UCSD-AML1 (cell line): ENCODE results near the gene CCL14.
"Not testable (repeated sequence)": the region's sequence is repeated elsewhere in the genome, so short reads cannot be mapped to it uniquely, and the experiment has no call there.

Experiments
- DNase-seq: peaks from one replicate; lab custom pipeline; 2025; ENCODE audit not compliant: unreplicated experiment; lab: John Stamatoyannopoulos, UW

CCL14 gene

DNA sequence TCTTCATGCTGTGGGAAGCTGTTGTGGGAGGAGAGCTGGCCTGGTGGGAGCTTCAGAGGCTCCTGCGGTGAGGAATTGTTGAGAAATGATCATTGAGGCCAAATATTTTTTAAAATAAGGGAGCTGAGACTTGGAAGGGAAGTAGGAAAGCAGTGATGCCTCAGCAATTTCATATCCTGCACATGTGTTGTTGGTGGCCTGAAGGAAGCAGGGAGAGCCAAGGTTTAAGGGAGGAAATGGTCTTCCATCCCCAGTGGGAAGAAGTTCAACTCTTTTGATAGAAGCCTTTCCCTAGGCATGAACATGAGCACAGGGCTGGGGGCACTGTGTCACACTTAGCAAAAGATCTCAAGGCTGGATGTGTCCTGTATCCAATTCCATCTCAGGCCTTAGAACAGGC is at the start of gene CCL14:
TSS of gene CCL14 (minus strand) at position 87 of the 400 bp plus-strand sequence. CDS start at position 7, 80 bp downstream.
- no peak for DNase-seq

- DNase-seq: no peak
Measured at GRCh38 chr17:36036235-36036634, 49.7 kb upstream of the CCL14 start.

DNA sequence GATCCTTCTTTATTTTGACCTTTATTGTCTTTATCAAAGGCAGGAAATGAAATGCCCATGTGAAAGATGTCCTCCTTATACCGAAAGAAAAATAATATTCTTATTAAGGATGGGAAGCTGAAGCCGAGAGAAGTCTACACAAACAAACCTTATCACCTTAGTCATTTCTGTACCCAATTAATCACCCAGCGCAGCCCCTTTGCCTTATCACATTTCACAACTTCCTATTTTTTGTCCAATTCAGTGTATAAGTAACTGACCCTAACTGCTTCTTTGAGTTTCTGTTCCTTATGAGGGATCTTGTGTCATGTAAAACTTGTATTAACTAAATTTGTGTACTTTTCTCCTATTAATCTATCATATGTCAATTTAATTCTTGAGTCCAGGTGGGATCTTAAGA is 47.6 kb upstream of the CCL14 start:
- no peak for DNase-seq

DNA sequence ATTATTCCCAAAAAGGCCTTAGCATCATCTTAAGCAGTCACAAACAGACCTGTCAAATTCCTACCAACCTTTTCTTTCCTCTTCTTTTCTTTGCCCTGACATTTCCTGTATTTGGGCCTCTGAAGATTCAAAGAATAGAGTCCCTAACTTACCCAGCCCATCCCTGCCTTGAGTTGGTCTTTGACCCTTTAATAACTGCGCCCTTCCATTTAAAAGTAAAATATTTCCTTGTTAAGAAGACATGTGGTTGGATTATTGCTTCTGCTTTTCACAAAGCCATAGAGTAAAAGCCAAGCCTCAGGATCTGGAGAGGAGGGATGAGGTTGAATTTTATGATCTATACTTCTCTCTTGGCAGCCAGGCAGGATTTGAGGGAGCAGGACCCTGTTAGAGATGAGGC is 44.4 kb upstream of the CCL14 start:
- no peak for DNase-seq

DNA sequence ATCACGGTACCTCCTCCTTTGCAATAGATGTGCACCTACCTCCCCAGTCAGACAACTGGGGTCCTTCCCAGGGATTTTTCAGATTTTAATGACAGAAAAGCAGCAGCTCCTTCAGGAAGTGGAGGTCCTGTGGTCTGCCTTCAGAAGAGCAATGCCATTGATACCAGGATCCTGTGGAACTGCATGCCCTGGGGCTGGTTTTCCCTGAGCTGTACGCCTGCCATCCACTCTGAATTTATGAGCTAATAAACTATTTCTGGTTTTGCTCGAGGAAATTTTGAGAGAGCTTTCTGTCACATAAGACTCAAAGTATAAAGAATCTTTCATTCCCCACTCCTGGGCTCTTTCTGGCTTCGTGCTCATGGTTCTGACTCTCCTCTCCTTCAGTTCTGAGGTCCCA is 41.2 kb upstream of the CCL14 start:
- no peak for DNase-seq

DNA sequence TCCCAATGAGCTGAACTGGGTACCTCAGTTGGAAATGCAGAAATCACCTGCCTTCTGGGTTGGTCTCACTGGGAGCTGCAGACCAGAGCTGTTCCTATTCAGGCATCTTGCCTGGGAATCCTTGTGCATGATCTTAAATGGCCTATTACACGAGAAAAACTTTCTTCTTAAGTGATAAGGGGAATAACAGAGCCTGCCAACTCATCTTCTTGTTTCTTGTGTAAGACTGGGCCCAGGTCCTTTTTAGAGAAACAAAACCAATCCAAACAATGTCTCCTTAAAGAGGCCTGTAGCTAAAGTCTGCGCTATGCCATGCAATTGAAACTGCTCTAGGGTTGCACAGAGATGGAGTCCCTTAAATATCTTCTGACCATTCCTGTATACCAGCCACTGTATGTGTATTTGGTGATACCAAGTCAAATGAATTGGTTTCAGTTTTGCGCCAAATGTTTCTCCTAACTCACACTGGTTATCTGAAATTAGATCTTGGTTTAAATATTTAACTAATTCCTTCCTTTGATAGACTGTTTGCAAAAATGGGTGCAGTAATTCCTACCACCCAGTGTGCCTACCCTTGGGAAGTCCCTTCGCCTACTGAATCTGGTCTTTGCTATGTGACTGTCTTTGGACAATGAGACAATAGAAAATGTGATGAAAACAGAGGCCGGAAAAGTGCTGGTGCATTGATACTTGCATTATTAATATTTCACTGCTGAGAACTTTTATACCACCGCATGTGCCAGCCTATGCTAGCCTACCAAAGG is 37.8 kb upstream of the CCL14 start:
- no peak for DNase-seq

DNA sequence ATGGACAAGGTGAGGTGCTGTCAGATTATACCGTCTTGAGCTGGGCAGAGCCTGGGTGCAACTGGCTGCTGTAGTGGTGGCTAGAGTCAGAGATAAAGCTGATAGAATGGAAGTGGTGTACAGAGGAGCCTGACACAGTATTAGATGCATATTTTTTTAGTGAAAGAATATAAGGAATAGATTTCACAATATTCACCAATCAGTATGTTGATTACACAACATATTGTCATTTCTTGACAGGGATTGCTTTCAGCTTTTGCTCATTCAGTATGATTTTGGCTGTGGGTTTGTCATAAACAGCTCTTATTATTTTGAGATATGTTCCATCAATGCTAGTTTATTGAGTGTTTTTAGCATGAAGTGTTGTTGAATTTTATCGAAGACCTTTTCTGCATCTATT is 32.9 kb upstream of the CCL14 start:
- no peak for DNase-seq

DNA sequence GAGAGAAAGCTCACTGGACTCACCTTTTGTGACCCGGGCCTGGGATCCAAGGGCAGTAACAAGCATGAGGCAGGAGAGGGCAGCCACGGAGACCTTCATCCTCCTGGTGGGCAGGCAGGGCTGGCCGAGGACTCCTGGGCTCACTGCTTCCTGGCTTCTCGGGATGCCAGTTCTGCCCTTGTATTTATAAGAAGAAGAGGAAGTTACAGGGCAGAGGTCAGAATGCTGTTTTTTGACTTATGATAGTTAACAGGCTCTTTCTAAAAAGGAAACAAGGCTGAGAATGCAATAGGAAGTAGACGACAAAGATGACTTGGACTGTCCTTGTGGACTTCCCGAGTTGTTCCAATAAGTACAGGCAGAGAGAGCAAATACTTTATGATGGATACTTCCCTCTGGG is 31.3 kb upstream of the CCL14 start, which contains the start of gene CCL23:
TSS of gene CCL23 (minus strand) at position 174 of the 400 bp plus-strand sequence. CDS start at position 99, 75 bp downstream.
- DNase-seq: peak; percentile 19

DNA sequence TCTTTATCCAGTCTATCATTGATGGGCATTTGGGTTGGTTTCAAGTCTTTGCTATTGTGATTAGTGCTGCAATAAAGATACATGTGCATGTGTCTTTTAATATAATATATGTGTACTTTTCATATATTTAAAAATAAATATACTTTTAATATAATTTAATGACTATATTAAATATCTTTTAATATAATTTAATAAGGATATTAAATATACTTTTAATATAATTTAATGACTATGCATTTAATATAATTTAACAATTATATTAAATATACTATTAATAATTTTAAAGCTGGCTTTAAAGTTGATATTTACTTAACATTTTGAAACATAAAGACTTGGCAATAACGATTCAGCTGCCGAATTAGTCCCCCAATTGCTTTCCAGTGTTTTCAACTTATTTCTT is 30.0 kb upstream of the CCL14 start:
- DNase-seq: no peak

- DNase-seq: not testable (repeated sequence)
Measured at GRCh38 chr17:36015895-36016294, 29.4 kb upstream of the CCL14 start.

- no peak for DNase-seq
Measured at GRCh38 chr17:36014946-36015345, 28.4 kb upstream of the CCL14 start.

DNA sequence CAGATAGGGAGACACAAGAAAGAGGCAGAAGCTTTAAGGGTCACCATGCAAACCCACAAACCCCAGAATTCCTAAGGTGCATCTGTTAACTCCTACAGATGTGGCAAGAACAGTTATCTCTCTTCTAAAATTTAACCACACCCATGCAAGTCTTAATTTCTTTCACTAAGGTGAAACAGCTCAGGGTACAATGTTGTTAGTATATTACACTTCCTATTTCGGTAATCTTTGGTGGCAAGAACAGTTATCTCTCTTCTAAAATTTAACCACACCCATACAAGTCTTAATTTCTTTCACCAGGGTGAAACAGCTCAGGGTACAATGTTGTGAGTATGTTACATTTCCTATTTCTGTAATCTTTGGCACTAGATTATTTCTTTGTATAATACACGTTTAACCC is 24.7 kb upstream of the CCL14 start:
- no peak for DNase-seq

- DNase-seq: no peak
Measured at GRCh38 chr17:36008998-36009665, 22.6 kb upstream of the CCL14 start.

- DNase-seq: no peak
Measured at GRCh38 chr17:36004594-36005108, 18.1 kb upstream of the CCL14 start.

DNA sequence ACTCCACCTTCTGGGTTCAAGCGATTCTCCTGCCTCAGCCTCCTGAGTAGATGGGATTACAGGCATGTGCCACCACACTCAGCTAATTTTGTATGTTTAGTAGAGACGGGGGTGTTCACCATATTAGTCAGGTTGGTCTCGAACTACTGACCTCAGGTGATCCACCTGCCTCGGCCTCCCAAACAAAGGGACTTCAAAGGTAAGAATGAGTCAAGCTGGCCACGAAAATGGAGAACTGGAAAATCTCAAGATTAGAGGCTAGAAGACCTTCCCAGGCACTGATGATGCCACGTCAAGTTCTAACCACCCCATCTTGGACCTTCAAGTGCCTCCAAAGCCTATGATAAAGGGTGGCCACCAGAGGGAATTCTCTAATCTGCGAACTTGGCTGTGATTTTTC is 16.1 kb upstream of the CCL14 start:
- no peak for DNase-seq

GRCh38 chr17:36001862-36002603 is 15.5 kb upstream of the CCL14 start:
- no peak for DNase-seq

DNA sequence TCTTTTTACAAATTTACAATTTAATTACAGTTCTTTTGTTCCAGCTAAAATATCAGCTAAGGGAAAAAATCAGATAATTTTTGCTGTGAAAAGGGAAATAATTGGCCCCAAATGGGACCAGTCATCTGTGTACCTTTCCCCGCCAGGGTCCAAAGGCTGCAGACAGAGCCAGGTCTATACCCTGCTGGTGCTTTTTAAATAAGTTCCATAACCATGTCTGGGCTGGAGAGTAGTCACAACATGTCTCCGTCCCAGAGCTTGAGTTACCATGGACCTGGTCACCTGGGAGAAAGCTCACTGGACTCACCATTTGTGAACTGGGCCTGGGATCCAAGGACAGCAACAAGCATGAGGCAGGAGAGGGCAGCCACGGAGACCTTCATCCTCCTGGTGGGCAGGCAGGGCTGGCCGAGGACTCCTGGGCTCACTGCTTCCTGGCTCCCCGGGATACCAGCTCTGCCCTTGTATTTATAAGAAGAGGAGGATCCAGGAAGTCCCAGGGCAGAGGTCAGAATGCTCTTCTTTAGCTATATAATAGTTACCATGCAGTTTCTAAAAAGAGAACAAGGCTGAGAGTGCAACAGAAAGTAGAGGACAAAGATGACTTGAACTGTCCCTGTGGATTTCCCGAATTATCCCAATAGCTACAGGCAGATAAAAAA is 14.7 kb upstream of the CCL14 start, which contains the start of gene CCL15:
TSS of gene CCL15 (minus strand) at position 444 of the 662 bp plus-strand sequence. CDS start at position 383, 61 bp downstream.
- DNase-seq: no peak

DNA sequence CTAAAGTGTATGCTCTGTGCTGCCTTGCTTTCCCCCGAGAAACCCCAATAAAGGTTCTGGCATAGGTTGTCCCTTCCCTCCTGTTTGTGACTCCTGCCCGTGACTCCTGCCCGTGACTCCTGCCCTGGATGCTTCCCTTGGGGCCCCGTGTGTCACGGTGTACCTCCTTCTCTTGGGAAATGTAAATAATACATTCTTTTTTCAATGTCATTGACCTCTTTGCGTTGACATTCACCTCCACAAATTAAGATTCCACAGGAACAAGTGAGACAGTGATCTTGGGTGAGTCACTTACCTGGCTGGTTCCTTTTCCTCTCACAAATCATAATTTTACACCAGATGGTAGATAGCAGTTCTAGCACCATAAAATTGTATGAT is 14.2 kb upstream of the CCL14 start:
- DNase-seq: no peak

GRCh38 chr17:35998756-35999155 is 12.2 kb upstream of the CCL14 start:
- DNase-seq: no peak

DNA sequence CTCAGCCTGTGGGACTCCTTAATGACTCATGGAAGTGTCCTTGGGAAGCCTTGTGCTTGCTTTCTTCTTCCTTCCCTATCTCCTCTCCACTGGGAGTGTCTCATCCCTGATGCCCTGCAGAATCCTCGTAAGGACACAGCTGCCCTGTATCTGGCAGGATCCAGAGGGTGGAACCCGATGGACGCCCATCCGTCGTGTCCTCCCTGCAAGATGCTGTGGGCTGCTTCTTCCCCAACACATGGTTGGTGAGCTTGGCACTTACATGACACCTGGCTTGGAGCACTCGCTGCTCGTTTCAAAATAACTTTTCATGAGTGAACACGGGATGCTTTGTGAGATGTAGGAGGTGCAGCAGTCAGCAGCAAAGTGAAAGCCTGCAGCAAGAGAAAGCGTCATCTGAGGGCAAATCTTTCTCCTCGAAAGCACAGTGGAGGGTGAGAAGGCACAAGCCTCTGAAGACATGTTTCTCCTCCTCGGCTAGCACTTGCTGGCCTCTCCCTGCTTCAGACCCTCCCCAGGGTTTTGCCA is 11.6 kb upstream of the CCL14 start:
- DNase-seq: no peak

GRCh38 chr17:35995346-35995745 is 8.8 kb upstream of the CCL14 start:
- not testable (repeated sequence) for DNase-seq
